Esophagus muscularis mucosa (tissue), 4 donors: Measurements from ENCODE around the gene PTCH1.

ENCODE experiments used
- EP300 ChIP-seq: sonication (generic); formaldehyde crosslinking; IDR thresholded peaks from one replicate; pipeline ENCODE4 v1.6.1; 2017; ENCODE audit warnings: antibody characterized with exemption
- POLR2A ChIP-seq: fragments of 450-650 bp; IDR thresholded peaks from one replicate; pipeline ENCODE4 v1.6.1; 2017; ENCODE audit warnings: antibody characterized with exemption, moderate library complexity, mild to moderate bottlenecking, low read depth
- POLR2AphosphoS5 ChIP-seq, 2 donors: sonication (generic); formaldehyde crosslinking; IDR thresholded peaks; one replicate each; pipeline ENCODE4 v1.6.1; 2017; ENCODE audit warnings: antibody characterized with exemption in 2 of 2
- TF ChIP-seq, protein P1 (sequence below), 3 experiments: fragments of 200-600 bp in 2 of 3; fragments of 450-650 bp in 1 of 3; sonication (generic) in 2 of 3; IDR thresholded peaks; one replicate each; pipeline ENCODE4 v1.5.1; 2017 to 2019; ENCODE audit warnings: antibody characterized with exemption in 3 of 3, mild to moderate bottlenecking in 2 of 3, moderate library complexity in 1 of 3

DNA sequence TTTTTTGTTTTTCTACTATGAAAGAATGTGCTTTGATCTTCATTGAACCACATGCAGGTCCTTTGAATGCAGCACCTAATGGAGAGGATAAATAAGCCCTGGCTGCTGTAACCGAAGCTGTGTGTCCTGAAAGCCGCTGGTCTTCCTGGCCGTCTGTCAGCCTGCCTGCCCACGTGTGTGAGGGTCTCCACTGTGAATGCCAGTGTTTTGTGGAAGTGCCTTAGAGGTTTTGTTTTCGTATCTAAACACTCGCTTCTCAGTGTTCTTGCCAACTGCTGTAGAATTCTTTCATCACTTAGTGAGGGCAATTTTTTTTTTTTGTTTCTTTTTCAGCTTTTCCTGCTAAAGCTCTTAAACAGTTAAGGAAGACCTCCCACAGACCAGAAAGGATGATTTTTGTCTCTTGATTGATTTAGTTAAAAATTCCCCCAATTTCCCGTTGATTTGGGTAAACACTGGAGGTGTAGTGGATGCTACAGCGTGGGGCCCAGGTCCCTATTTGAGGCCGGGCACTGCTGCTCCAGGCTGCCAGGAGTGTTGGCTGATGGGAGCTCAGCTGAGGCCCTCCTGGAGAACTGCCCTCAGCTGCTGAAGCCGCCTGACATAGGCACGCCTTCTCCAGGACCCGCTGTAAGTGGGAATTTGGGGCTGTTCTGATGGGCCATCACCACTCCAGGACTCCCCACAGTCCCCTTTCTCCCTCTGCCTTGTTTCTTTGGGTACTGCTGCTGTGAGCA is 29.2 kb upstream of the PTCH1 start:
- TF ChIP-seq, protein P1, sequence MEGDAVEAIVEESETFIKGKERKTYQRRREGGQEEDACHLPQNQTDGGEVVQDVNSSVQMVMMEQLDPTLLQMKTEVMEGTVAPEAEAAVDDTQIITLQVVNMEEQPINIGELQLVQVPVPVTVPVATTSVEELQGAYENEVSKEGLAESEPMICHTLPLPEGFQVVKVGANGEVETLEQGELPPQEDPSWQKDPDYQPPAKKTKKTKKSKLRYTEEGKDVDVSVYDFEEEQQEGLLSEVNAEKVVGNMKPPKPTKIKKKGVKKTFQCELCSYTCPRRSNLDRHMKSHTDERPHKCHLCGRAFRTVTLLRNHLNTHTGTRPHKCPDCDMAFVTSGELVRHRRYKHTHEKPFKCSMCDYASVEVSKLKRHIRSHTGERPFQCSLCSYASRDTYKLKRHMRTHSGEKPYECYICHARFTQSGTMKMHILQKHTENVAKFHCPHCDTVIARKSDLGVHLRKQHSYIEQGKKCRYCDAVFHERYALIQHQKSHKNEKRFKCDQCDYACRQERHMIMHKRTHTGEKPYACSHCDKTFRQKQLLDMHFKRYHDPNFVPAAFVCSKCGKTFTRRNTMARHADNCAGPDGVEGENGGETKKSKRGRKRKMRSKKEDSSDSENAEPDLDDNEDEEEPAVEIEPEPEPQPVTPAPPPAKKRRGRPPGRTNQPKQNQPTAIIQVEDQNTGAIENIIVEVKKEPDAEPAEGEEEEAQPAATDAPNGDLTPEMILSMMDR (IDR thresholded peaks at IDR 0.05), result no peak
- TF ChIP-seq POLR2A (no peak), POLR2AphosphoS5 (IDR thresholded peaks at IDR 0.05) (no peak), EP300 (no peak)
